HG03457 (cell line): ENCODE data around the gene RAD23A.
"Not testable (repeated sequence)": the region's sequence is repeated elsewhere in the genome, so short reads cannot be mapped to it uniquely, and the experiment has no call there.

Experiments used
- ATAC-seq: cut with Tn5 transposase; IDR thresholded peaks from one replicate; pipeline ENCODE4 v1.9.1; 2021; ENCODE audit warnings: moderate number of reproducible peaks; ENCODE audit not compliant: unreplicated experiment

RAD23A gene

GRCh38 chr19:12937927-12938778, 7.5 kb upstream of the RAD23A start, which contains the start of gene CALR:
TSS of gene CALR (plus strand) at chr19:12938609. CDS start at chr19:12938680, 71 bp downstream.
- peak; percentile 72 for ATAC-seq

GRCh38 chr19:12938779-12939601, 6.7 kb upstream of the RAD23A start:
- peak; percentile 2 for ATAC-seq

DNA sequence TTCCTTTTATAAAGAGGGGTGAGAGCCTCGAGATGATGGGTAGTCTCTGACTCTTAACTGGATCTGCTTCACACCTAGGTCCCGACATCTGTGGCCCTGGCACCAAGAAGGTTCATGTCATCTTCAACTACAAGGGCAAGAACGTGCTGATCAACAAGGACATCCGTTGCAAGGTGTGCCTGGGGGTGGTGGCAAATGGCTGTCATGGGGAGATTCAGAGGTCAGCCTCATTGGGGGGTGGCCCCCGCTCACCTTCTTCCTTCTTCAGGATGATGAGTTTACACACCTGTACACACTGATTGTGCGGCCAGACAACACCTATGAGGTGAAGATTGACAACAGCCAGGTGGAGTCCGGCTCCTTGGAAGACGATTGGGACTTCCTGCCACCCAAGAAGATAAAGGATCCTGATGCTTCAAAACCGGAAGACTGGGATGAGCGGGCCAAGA, 5.7 kb upstream of the RAD23A start:
- ATAC-seq, result no peak

GRCh38 chr19:12940897-12941296, 4.8 kb upstream of the RAD23A start:
- ATAC-seq, result no peak

DNA sequence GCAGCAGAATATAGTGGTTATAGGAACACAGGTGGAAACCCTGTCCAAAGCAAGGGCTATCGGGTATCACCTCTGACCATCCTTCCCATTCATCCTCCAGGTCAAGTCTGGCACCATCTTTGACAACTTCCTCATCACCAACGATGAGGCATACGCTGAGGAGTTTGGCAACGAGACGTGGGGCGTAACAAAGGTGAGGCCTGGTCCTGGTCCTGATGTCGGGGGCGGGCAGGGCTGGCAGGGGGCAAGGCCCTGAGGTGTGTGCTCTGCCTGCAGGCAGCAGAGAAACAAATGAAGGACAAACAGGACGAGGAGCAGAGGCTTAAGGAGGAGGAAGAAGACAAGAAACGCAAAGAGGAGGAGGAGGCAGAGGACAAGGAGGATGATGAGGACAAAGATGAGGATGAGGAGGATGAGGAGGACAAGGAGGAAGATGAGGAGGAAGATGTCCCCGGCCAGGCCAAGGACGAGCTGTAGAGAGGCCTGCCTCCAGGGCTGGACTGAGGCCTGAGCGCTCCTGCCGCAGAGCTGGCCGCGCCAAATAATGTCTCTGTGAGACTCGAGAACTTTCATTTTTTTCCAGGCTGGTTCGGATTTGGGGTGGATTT, 2.1 kb upstream of the RAD23A start:
- ATAC-seq, result no peak

DNA sequence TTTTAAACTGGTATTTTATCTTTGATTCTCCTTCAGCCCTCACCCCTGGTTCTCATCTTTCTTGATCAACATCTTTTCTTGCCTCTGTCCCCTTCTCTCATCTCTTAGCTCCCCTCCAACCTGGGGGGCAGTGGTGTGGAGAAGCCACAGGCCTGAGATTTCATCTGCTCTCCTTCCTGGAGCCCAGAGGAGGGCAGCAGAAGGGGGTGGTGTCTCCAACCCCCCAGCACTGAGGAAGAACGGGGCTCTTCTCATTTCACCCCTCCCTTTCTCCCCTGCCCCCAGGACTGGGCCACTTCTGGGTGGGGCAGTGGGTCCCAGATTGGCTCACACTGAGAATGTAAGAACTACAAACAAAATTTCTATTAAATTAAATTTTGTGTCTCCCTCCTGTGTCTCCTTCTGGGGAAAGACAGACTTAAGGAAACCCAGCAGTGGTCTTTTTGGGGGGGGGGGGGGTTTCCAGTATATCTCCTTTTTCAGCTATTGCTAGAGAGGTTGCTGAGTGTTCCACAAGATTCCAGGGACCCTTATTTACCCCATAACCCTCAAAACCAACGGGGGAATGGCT, 1.5 kb upstream of the RAD23A start:
- no peak for ATAC-seq

- ATAC-seq, result peak; percentile 23
Observed at GRCh38 chr19:12946092-12946721, 545 bp downstream of the RAD23A start.

DNA sequence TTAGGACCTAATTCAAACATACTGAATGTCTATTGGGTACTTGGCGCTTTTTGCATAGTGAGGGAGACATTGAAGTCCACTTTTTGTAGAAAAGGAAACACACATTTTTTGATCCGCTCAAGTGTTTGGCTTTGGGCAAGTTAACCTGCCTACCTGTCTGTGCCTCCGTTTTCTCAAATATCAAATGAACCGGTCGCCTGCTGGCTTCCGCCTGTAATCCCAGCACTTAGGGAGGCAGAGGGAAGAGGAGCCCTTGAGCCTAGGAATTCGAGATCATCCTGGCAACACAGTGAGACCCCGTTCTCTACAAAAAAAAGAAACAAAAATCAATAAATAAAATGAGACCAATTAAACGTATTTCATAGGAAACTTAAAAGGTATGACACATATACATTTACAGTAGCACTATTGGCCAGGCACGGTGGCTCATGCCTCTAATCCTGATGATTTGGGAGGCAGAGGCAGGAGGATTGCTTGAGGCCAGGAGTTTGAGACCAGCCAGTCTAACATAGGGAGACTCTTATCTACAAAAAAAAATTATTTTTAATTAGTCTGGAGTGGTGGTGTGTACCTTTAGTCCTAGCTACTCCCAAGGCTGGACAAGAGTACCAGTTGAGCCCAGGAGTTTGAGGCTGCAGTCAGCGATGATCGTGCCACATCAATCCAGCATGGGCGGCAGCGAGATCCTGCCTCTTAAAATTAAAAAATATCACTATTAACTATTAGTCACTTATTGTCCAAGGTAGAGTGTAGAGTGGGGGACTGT, 1.3 kb downstream of the RAD23A start:
- no peak for ATAC-seq

DNA sequence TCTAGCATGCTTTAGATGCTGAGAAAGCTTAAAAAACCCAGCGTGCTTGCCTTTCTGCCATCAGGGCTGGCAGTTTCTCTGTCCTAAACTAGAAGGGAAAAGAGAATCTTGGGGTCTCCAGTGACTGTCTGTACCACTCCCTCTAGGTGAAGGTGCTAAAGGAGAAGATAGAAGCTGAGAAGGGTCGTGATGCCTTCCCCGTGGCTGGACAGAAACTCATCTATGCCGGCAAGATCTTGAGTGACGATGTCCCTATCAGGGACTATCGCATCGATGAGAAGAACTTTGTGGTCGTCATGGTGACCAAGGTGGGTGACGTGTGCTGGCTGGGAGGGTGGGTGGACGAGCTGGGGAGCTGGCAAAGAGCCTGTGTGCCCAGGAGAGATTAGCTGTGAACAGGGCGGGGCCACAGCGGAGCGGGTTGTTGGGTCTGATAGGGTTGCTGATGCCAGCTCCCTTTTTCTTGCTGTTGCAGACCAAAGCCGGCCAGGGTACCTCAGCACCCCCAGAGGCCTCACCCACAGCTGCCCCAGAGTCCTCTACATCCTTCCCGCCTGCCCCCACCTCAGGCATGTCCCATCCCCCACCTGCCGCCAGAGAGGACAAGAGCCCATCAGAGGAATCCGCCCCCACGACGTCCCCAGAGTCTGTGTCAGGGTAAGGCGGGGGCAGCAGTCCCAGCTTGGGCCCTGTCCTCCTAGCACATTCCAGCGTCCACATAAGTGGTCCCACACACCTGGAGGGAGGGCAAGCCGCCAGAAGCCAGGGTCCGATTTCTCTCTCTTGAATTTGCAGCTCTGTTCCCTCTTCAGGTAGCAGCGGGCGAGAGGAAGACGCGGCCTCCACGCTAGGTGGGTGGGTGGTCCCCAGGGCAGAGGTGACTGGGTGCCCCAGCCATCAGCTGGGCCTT, 2.3 kb downstream of the RAD23A start:
- ATAC-seq, result no peak

GRCh38 chr19:12948612-12949362, 3.1 kb downstream of the RAD23A start:
- no peak for ATAC-seq

DNA sequence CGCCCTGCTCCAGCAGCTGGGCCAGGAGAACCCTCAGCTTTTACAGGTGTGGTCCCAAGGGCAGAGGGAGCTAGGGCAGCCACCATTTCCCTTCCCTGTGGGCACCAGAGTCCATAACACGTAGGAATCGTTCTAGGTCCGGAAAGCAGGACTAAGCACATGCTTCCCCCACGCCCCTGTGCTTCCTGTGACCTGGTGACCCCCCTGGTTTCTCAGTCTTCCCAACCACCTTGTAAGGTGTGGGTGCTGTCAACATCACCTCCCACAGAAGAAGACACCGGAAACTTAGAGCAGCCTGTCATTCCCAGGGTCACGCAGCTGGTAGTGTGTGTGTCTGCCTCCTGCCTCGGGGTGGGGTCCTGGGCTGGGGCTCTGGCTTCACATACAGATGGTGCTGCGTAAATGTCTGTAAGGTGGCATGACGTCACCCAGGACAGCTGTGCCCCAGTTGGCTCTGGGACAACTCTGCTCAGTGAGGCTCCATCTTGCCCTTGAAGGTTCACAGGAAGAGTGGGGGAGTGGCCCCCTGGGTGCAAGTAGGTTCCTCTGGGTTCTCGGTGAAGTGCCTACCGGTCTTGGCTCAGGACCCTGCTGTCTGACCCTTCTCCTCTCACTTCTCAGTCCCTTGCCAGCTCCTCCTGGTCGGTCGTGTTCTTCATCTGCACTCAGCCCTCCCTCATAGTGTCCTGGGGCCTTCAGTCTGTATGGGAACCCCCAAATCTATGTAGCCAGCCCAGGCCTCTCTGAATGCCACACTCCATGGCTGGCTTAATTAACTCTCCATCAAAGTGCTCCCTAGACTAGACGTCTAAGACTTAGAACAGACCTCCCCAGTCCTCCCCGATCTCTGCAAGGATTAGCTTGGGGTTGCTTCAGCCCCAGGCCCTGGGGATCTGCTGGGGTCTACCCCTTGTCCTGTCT, 4.0 kb downstream of the RAD23A start:
- no peak for ATAC-seq

DNA sequence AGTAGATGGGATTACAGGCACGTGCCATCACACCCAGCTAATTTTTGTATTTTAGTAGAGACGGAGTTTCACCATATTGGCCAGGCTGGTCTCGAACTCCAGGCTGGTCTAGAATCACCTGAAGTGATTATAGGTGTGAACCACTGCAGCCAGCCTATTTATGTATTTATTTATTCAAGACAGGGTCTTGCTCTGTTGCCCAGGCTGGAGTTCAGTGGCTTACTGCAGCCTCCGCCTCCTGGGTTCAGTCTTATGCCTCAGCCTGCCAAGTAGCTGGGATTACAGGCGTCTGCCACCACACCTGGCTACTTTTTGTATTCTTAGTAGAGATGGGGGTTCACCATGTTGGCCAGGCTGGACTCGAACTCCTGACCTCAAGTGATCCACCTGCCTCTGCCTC, 6.4 kb downstream of the RAD23A start:
- ATAC-seq, result not testable (repeated sequence)

- ATAC-seq, result no peak
Observed at GRCh38 chr19:12952488-12953137, 7.0 kb downstream of the RAD23A start.

GRCh38 chr19:12953138-12953798, 7.6 kb downstream of the RAD23A start:
- ATAC-seq, result no peak

- no peak for ATAC-seq
Observed at GRCh38 chr19:12953799-12954611, 8.3 kb downstream of the RAD23A start.
